Caki2 (cell line): ENCODE data around the gene SNUPN. TPM values are rescaled to one million over a fixed set of nuclear protein-coding genes. Genes with fewer than 3 reads are reported as not detected.
"Not testable (repeated sequence)": the region's sequence is repeated elsewhere in the genome, so short reads cannot be mapped to it uniquely, and the experiment has no call there.

ENCODE experiments used
- DNase-seq: peaks from one replicate; pipeline ENCODE4 v3.0.0-alpha.2; 2015; ENCODE audit warnings: low read depth
- in situ Hi-C: cut with HindIII; loops from 2 replicates; pipeline ENCODE4 v1.10.0; 2016; ENCODE audit warnings: low sequenced_read_pairs, low pct_unique_long_range_greater_than_20kb, mixed read lengths
- total RNA-seq: library from RNA; depleted of rRNA; stranded (reverse); fragments of >200 nt; shearing (Covaris generic); gene quantifications from 2 replicates; pipeline ENCODE4 v1.2.3, GENCODE V29; 2014; ENCODE audit warnings: low replicate concordance

SNUPN gene
- total RNA-seq, 1 experiment from 2014 or later = 38.7 TPM

- DNase-seq = no peak
- in situ Hi-C loops = loop anchor here (10.0 kb wide), 1 partner anchor 152 kb away; no protein-coding TSS in a partner anchor
These were observed 28.7 kb downstream of the SNUPN start for GRCh38 chr15:75596703-75597345.

- no peak for DNase-seq
- in situ Hi-C loops = loop anchor here (10.0 kb wide), 1 partner anchor 149 kb away; no protein-coding TSS in a partner anchor
These were observed 31.2 kb downstream of the SNUPN start for GRCh38 chr15:75594276-75594675.

- DNase-seq = no peak
- in situ Hi-C loops = loop anchor here (10.0 kb wide), 1 partner anchor 147 kb away; no protein-coding TSS in a partner anchor
These were observed 33.7 kb downstream of the SNUPN start for GRCh38 chr15:75591655-75592364.

- in situ Hi-C loops = loop anchor here (10.0 kb wide), 1 partner anchor 145 kb away; no protein-coding TSS in a partner anchor
- DNase-seq = no peak
These were observed 35.3 kb downstream of the SNUPN start for GRCh38 chr15:75590239-75590638.

GRCh38 chr15:75589071-75589470 is 36.5 kb downstream of the SNUPN start:
- in situ Hi-C loops = no loop called here
- DNase-seq = no peak

GRCh38 chr15:75586422-75586821 is 39.1 kb downstream of the SNUPN start:
- DNase-seq, in situ Hi-C loops: not testable (repeated sequence)

- in situ Hi-C loops = no loop called here
- DNase-seq = no peak
These were observed 41.4 kb downstream of the SNUPN start for GRCh38 chr15:75584121-75584520.

GRCh38 chr15:75583701-75584100 is 41.8 kb downstream of the SNUPN start:
- DNase-seq = no peak
- in situ Hi-C loops = no loop called here

GRCh38 chr15:75582943-75583342 is 42.6 kb downstream of the SNUPN start:
- DNase-seq, in situ Hi-C loops: not testable (repeated sequence)

GRCh38 chr15:75578948-75579920 is 46.3 kb downstream of the SNUPN start, which contains the start of gene PTPN9:
TSS of gene PTPN9 (minus strand) at chr15:75579315. CDS start at chr15:75578776, 539 bp downstream.
- in situ Hi-C loops = no loop called here
- peak; percentile 84 for DNase-seq

- in situ Hi-C loops = no loop called here
- DNase-seq = peak; percentile 19
These were observed 47.2 kb downstream of the SNUPN start for GRCh38 chr15:75578173-75578947.

- DNase-seq = no peak
- in situ Hi-C loops = no loop called here
These were observed 47.9 kb downstream of the SNUPN start for GRCh38 chr15:75577401-75578172.

- no peak for DNase-seq
- in situ Hi-C loops = no loop called here
These were observed 51.7 kb downstream of the SNUPN start for GRCh38 chr15:75573648-75574384.

- in situ Hi-C loops = no loop called here
- DNase-seq = no peak
These were observed 55.2 kb downstream of the SNUPN start for GRCh38 chr15:75570126-75570845.

- DNase-seq = no peak
- in situ Hi-C loops = no loop called here
These were observed 60.2 kb downstream of the SNUPN start for GRCh38 chr15:75565062-75565970.
